GM19372 (cell line): ENCODE data around the gene PTPN12.

Experiments used
- ATAC-seq: cut with Tn5 transposase; IDR thresholded peaks from one replicate; pipeline ENCODE4 v1.9.1; 2021; ENCODE audit warnings: mild to moderate bottlenecking, low read depth, moderate library complexity; ENCODE audit not compliant: unreplicated experiment

PTPN12 gene

DNA sequence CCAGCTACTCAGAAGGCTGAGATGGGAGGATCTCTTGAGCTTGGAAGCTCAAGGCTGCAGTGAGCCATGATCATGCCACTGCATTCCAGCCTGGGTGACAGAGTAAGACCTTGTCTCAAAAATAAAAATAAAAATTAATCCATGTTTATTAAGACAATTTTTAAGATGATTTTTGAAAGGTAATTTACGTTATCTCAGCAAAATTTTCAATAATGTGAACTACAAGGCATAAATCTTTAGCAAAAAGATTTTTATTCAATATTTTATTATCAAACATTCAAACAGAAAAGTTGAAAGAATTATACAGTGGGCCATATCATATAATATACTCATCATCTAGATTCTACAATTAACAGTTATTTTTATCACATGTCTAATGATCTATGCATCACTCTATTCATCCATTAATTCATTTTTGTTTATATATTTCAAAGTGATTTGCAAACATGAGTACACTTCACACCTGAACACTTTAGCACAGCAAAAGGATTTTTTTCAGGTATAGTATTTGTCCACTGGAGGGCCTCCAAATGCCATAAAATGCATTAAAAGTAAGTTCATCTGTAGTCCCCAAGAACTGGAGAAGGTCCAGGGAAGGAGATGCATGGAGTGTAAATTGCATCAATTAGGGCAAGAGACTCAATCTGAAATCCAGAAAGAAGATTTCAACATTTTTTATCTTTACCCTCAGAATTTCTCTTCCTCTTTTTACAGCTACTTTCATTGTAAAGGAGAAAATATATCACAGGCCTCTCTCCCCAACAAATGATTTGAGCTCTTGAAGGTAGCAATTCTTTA, 120.5 kb downstream of the PTPN12 start:
- no peak for ATAC-seq

DNA sequence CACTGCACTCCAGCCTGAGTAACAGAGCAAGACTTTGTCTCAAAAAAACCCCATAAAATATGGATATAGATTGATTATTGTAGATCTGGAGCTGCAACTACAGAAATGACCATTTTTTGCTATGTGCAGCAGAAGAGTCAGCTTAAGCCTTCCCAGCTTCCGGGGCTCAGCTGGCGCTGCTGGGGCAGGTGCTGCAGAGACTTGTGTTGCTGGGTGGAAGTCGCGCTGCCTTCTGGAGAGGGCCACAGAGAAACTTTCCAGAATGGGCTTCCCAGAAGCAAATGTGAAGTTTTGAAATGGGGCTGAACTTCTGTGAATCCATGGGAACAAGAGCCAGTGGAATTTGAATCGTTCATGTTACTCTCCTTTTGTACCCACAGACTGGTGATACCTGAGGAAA, 121.8 kb downstream of the PTPN12 start:
- no peak for ATAC-seq

DNA sequence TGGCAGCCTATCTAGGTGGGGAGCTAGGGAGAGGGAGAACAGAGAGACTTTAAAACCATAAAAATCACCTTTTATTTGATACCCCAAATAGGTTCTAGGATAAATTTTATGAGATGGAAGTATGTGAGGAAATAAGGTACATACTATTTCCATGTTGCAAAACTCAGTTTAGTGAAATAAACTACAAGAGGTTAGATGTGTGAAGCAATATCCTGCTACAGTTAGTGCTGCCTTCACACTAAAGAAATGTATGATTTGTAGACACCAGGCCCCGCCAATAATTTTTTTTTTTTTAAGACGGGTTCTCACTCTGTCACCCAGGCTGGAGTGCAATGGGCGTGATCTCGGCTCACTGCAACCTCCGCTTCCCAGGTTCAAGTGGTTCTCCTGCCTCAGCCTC, 124.7 kb downstream of the PTPN12 start:
- no peak for ATAC-seq

DNA sequence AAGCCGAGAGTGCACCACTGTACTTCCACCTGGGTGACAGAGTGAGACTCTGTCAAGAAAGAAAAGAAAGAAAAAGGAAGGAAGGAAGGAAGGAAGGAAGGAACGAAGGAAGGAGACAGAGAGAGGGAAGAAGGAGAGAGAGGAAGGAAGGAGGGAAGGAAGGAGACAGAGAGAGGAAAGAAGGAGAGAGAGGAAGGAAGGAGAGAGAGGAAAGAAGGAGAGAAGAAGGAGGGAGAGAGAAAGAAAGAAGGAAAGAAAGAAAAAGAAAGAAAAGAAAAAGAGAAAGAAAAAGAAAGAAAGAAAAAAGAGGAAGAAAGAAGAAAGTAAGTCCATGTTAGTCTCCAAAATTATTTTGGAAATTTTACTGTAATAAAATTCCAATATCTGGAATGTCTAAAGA, 125.8 kb downstream of the PTPN12 start:
- ATAC-seq, result no peak

DNA sequence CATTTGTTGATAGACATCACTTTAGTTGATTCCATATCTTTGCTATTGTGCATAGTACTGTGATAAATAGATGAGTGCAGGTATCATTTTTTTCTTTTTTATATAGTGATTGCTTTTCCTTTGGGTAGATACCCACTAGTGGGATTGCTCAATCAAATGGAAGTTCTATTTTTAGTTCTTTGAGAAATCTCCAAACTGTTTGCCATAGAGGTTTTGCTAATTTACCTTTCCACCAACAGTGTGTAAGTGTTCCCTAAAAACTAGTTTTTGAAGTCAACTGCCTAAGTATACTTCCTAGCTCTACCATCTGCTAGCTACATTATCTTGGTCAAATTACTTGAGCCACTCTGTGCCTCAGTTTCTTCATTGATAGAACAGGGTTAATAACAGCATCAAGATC, 127.6 kb downstream of the PTPN12 start:
- ATAC-seq, result no peak

DNA sequence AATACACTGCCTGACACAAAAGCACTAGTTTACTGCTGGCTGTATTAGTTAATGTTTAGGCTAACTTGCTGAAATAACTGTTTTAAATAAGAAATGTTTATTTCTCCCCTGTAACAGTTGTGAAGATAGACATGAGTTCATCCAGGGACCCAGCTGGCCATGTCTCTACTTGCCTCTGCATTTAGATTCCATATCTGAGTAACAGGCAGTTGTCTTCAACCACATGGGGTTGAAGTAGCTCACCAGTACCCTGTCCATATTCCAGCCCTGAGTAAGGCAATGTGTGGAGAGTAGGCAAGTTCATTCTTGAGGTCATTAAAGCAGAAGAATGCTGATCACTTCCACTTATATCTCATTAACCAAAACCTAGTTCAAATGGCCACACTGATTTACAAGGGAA, 128.1 kb downstream of the PTPN12 start:
- ATAC-seq, result no peak

DNA sequence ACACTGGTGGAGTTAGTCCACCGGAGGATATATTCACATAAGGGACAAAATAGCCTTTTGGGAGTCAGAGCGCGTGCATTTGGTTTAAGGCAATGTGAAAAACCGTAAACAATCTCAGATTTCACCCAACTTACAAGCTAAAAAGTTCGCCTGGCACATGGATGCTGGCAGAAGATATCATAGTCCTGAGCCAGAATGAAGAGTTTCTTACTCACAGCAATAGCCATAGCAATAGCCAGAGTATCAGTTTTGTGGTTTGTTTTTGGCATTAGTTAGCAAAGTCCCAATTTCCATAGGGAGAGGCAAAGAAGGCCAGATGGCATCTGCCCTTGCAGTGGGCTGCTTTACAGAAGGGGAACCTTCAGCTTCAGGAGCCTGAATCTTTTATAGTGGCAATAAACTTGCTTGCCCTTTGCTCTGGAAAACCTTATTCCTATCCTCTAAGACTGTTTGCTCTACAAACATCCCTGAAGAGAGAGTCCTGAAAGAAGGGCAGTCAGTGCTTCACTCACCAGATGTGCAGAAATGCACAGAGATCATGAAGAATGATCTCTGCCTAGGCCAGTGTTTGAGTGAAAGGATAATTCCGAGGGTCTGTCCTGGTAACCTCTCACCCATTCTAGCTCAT, 130.5 kb downstream of the PTPN12 start:
- no peak for ATAC-seq

DNA sequence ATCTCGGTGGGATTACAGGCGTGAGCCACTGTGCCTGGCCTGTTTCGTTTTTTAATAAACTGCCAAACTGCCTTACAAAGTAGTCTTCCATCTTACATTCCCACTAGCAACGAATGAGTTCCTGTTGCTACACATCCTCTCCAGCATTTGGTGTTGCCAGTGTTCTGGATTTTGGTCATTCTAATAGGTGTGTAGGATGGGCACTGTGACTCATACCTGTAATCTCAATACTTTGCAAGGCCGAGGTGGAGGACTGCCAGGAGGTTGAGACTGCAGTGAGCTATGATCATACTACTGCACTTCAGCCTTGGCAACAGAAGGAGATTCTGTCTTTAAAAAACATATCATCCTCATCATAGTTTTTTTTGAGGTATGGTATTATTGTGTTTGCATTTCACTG, 137.8 kb downstream of the PTPN12 start:
- no peak for ATAC-seq

DNA sequence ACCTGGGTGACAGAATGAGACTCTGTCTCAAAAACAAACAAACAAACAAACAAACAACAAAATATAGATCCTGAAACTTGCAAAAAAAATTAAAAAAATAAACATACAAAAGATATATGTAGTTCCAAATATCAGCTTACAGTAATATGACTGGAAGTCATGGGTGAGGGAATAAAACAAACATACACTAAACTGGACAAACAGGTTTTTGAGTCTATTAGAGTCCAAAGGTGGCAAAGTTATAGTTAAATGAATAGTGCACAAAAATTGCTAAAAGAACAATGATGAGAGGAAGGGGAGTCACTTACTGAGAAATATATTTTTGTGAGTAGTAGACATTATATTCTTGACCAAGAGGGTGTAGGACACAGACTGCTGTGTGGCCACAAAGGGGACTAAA, 142.5 kb downstream of the PTPN12 start:
- ATAC-seq, result no peak

DNA sequence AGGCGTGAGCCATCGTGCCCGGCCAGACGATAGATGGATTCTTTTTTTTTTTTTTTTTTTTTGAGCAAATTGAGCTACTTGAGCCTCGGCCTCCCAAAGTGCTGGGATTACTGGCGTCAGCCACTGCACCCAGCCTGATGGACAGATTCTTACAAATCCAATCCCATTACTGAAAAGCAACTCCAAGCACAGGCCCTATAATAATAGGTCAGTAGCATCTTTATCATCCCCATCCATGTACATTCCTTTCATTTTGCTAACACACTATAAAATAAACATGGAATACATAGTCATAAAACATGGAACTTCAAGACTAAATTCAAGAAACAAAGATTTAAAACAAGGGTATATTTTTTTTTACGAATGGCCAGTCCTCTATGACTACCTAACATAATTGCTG, 143.2 kb downstream of the PTPN12 start:
- no peak for ATAC-seq

DNA sequence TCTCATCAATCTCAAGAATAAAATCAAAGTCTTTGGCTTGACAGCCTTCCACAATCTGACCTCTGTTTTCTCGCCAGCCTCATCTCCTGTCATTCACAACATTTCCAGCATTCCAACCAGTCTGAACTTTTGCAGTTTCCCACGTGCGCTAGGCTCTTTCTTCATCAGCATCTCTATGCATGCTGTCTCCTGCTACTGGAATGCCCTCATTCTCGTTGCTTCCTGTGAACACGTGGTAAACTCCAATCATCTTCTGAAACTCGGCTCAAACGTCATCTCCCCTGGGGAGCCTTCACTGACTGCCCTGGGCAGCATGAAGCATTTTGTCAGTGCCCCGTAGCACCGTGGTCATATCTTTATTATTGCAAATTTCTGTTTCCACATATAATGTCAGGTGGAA, 146.9 kb downstream of the PTPN12 start:
- ATAC-seq, result no peak

DNA sequence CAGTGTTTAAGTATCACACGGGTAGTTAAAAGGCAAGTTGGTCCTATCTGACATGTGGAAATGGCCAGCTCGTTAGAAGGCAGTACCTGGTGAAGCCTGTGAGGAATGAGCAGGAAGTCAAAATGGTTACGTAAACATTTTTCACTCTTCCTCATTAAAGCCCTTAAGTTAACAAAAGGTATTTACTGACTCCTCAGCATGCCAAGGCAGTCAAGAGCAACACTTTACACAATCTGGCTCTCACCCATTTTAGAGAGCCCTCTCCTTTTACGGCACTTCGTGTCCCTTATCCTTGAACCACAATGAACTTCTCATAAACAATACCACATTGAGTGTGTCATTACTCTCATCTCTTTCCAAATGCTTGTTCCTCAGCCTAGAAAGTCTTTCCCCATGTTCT, 148.1 kb downstream of the PTPN12 start:
- ATAC-seq, result no peak

DNA sequence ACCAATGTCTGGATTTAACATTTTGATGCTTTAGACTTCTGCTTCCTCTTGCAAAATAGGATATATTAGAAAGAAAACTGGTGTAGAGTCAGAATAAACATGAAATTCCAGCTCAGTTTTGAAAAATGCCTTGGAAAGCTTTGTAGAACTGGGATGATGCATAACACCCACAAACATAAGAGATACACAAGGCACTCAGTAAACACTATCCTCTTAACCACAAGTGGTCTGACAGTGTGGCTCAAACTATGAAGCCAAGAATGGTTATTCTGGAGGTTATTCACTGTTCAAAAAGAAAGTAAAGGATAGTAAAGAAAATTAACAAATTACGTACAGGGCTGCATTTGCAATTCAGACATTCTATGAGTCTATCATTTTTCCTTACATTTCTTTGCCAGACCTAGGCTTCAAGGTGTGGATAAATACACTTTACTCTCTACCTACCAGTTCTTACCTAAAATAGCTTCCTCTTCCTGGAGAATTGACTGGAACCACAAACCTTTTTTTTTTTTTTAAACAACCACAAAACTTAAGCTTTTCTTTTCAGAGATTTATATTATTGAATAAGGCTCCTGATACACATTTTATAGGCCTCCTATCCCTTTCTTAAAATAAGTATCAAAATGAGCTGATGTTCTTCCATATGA, 150.1 kb downstream of the PTPN12 start:
- no peak for ATAC-seq

DNA sequence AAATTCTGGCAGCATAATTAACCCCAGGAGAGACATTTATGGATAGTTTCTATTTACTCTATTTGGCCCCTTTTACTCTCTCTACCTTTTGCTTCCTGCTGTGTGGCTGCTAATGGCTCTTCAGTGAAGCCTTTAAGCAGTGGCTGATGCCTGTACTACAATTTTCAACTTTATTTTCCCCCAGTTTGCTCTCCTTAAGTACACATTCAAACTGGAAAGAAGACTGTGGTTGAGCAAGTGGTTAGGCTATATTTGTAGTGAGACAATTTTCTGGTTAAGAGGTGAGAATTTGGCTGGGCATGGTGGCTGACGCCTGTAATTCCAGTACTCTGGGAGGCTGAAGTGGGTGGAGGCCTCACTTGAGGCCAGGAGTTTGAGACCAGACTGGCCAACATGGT, 150.7 kb downstream of the PTPN12 start:
- no peak for ATAC-seq
